HG03045 (cell line): ENCODE data around the gene KSR1.

Experiments
- ATAC-seq: cut with Tn5 transposase; IDR thresholded peaks from one replicate; pipeline ENCODE4 v1.9.1; 2021; ENCODE audit warnings: mild to moderate bottlenecking, moderate library complexity; ENCODE audit not compliant: unreplicated experiment

Gene KSR1

DNA sequence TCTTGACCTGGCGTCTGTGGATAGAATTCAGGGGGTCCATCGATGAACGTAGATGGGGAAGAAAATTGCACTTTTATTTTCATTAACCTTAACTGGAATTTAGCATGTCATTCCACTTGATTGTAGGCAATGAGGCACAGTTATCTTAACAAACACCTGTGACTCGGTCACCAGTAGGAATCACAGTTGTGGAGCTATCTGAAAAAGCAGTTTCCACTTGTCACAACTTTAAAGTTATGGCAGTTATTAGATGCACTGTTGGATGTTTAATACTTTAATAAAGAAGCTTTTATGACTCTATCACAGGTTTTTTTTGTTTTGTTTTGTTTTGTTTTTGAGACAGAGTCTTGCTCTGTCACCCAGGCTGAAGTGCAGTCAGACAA lies 91.0 kb downstream of the KSR1 start:
- ATAC-seq, result no peak

GRCh38 chr17:27548369-27548768 lies 92.1 kb downstream of the KSR1 start:
- ATAC-seq, result no peak

DNA sequence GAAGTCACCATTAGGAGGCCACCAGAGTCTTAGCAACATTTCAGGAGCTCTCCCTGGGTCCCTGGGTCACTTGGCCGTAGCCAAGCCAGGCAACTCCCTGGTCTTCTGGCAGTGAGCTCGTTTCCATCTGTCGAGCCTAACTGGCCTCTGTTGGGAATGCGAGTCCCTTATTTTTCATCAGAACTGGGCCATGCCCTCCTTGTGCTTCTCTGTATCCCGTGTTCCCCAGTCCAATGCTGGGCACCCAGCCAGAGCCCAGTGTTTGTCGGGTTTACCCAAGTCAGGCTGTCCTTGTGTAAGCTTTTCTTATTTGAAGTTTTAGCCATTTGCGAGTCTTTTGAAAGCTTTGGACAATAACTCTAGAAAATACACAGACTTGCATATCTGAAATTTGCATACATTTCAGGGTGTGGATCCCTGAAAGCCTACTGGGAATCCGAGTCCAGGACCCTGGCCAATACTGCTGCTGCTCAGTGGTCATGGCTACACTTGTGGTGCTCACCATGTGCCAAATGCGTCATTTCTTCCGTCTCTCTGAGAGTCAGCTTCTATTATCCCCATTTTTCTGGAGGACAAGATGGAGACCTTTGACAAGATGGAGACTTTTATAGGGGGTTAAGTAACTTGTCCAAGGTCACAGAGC lies 93.1 kb downstream of the KSR1 start:
- no peak for ATAC-seq

- no peak for ATAC-seq
These were observed 94.2 kb downstream of the KSR1 start for GRCh38 chr17:27550291-27550930.

DNA sequence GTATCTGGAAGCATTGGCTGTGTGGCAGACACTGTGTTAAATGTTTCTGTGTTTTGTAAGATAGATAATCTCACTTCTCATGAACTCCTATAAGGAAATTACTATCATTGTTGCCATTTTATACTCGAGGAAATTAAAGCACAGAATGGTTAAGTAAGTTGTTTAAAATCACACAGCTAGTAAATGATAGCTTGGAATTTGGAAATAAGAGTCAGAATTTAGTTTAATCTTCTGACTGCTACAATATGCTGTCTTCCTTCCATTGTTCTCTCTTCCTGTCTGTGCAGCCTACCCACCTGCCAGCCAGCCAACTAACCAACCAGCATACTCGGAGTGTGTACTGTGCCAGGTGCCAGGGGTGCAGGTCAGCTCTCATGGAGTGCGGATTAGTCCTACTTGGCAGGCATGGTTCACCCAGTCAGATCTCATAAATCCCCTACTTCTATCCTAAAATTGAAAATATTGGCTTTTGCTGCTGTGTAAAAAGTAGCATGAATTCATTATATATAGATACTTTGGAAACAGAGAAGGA lies 94.8 kb downstream of the KSR1 start:
- no peak for ATAC-seq

DNA sequence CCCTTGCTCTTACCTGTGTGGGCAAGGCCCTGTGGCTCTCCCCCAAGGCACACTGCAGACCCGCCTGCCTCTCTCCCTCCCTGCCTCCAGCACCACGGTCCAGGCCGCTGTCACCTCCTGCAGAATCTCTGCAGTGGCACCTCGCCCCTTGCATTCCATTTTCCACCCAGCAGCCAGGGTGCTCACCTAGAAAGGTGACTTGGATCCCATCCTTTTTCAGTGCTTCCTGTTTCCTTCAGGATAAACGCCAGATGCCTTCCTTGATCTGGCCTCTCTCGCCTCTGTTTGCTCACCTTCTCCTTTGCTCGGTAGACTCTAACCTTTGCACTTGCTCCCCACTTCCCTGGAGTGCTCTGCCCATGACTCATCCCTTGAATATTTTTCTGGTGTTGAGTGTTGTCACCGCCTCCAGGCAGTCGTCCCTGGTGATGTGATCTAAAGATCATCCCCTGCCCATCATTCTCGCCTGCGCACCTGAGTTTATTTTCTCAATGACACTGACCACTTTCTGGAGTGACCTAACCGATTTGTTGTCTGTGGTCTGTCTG lies 95.5 kb downstream of the KSR1 start:
- no peak for ATAC-seq

DNA sequence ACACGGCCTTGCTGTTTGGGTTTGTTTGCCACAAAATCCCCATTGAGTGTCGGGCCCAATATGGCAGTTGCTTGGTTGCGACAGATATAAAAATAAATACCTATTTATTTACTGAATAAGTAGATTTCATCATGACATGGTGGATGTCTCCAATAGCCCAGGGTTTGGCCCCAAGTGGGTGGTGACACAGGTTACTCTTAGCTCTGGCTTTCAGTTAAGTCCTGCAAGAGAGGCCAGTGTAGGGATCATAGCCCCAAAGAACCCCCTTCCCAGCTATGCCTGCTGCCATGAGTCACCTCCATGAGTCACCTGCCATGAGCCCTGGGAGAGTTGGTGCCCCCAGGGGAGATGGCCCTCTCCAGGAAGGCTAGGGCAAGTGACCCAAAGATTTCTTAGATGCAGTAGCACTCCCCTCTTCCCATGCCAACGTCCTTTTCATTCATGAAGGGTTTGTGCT lies 96.1 kb downstream of the KSR1 start:
- ATAC-seq, result no peak

DNA sequence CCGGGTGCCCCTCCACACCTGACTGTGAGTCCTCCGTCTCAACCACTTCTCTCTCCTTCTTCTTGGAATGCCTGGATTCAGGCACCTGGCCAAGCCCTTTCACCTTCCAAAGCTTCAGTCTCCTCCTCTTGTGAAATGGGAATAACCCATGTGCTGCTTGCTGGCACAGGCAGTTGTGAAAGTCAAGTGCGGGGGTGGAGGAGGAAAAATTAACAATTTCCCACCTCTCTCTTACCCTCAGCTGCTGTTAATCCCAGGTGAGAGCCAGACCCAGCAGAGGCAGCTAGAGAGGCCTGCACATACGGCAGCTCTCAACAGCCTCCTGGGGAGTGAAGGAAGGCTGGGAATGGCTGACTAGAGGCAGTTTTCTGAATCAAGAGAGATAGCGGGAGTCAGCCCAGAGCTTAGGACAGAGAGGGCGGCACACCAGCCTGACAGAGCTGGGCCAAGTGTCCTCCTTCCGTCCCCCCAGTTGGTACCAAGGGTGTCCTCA lies 96.8 kb downstream of the KSR1 start:
- ATAC-seq, result no peak

DNA sequence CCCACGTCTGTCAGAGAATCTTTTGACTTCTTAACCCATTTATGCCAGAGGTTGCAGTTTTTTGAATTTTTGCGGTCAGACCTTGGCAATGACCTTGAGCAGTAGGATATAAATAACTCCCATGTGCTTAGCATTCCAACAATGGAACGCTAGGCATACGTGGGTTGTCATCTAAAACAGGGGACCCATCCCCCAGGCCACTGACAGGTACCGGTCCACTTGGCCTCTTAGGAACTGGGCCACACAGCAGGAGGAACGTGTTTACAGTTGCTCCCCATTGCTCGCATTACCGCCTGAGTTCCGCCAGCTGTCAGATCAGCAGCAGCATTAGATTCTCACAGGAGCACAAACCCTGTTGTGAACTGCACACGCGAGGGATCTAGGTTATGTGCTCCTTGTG lies 97.9 kb downstream of the KSR1 start:
- ATAC-seq, result no peak

DNA sequence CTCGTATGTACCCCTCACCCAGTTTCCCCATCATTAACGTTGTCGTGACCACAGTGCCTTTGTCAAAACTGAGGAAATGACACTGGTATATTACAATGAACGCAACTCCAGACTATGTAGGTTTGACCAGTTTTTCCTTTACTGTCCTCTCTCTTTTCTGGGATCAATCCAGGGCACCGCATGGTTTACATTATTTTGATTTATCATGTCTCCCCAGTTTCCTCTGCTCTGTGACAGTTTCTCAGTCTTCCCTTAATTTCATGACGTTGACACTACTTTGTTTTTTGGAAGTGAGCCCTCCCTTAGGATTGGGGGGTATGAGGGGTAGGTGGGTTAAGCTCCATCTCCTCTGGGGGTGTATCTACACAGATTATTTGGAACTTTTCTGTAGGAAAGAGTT lies 98.7 kb downstream of the KSR1 start:
- ATAC-seq, result no peak

- ATAC-seq, result no peak
These were observed 99.1 kb downstream of the KSR1 start for GRCh38 chr17:27555339-27555738.

DNA sequence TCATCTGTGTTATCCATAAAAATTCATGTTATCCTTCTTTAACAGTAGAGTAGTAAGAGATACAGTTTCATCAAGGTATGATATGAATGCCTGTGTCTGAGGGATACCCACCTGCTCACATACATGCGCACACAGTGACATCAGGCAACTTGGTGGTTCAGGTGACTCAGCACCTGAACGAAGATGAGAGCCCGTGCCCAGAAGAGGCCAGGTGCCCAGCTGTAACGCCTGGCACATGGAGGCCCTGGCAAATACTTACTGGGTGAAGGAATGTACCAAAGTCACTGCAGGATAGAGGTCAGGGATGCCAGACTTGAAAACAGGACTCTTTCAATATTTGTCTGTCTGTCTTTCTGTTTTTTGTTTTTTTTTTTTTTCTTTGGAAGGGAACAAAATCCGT lies 102.1 kb downstream of the KSR1 start:
- no peak for ATAC-seq

GRCh38 chr17:27558842-27559505 lies 102.7 kb downstream of the KSR1 start:
- ATAC-seq, result no peak

- no peak for ATAC-seq
These were observed 103.5 kb downstream of the KSR1 start for GRCh38 chr17:27559506-27560481.

- ATAC-seq, result no peak
These were observed 104.4 kb downstream of the KSR1 start for GRCh38 chr17:27560668-27561067.

- ATAC-seq, result no peak
These were observed 106.7 kb downstream of the KSR1 start for GRCh38 chr17:27562777-27563455.

GRCh38 chr17:27563532-27563931 lies 107.3 kb downstream of the KSR1 start:
- no peak for ATAC-seq

DNA sequence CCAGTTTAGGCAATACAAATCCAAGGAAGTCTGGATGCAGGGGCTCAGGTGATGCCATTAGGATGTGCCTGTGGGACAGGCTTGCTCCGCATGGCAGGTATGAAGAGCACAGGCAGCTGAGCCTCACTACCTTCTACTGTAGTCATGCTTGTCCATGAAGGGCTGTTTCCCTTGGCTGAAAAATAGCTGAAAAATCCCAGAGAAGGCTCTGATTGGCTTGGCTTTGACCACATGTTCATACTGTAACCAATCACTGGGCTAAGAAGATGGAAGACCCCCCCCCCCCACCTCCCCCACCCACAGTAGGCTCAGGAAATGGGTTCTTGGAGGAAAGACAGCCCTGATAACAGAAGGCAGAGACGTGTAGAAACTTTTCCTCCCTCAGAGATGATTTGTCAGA lies 108.2 kb downstream of the KSR1 start:
- no peak for ATAC-seq

DNA sequence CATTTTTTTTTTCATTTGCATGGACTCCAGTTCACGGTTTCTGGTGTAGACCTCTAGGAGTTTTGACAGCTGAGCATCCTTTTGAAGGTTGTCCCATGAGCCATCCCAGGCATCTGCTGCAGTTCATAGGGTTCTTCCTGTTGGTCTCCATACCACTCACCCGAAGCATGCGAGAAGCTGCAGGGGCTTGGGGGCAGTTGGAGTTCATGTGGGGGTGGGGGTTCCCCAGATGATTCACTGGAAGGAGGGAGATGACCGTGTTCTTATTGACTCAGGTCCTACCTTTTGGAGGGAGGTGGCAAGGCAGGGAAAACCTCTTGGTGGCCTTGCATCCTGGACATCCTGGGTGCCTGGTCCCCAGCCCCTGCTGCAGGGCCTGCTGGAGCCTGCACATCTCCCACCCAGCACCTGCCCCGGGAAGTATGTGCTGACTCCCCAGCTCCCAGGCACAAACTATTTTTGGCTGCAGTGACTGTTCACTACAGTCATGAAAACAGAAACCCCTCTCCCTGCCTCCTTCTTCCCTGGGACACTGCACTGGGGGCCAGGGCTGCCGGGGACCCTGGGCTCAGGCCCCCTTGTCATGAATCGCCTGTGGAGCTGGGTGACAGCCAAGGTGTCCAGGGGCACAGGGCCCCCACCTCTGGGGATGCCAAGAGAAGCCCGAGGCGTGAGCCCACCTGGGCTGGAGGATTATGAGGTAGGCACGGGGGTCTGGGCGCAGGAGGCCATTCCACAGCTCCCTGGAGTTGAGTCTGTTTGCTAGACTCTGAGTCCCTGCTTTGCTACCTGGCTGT lies 109.8 kb downstream of the KSR1 start:
- no peak for ATAC-seq
